Glomerular visceral epithelial cell (primary cell): ENCODE results near the gene ZFP1.

ENCODE experiments used
- DNase-seq: peaks from one replicate; pipeline ENCODE4 v3.0.0-alpha.2; 2016; ENCODE audit errors: extremely low spot score

ZFP1 gene

GRCh38 chr16:75112734-75113491 is 35.4 kb upstream of the ZFP1 start:
- no peak for DNase-seq

DNA sequence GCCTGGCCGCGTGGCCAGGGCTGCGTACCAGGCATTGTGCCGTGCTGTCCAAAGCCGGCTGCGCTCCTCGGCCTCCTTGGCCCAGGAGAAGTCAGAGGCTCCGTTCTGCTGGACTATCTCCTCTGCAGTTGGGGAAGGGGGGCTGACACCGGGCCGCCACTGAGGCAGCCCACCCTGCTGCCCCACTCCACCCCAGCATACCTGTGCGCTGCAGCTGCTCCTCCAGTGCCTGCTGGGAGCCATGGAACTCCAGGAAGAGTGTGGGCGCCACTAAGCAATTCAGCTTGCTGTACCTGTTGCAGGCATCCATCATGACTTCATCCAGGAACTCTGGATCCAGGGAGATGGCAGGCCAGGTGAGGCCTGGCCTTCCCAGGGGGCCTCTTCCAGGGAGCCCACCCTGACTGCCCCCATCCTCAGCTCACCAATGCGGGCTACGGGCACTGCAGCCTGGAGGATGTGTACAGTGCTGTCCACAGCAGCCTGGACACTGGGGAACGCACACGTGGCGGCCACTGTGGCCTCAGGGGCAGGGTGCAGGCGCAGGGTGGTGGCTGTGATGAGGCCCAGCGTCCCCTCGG is 34.7 kb upstream of the ZFP1 start:
- no peak for DNase-seq

DNA sequence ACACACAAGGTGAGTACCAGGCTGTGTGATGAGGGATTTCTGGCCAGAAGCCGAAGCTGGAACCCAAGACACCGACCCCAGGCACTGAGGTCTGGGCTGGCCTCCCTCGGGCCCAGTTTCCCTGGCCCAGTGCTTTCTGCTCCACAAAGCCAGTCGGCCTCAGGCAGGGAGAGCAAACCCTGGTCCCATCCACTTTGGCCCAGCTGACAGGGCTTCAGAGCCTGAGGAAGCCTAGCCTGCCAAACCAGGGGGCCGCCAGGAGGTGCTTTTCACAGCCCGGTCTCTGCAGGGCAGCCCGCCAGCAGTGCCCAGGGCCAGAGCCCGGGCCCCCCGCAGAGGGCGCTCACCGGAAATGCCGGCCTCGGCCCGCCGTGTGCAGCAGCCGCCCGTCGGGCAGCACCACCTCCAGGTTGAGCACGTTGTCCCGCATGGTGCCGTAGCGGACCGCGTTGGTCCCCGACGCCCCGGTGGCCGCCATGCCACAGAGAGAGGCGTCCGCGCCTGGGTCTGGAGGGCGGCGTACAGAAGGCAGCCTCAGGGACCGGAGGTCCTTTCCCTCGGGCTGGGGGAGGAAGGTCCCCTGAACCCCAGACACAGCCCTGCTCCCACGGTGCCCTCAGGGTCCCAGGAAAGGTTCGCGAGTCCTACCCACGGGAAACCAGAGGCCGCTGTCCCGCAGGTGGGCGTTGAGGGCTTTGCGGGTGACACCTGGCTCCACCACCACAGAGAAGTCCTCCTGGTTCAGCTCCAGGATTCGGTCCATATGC is 34.0 kb upstream of the ZFP1 start:
- no peak for DNase-seq

GRCh38 chr16:75114946-75115825 is 33.1 kb upstream of the ZFP1 start:
- DNase-seq, result no peak

DNA sequence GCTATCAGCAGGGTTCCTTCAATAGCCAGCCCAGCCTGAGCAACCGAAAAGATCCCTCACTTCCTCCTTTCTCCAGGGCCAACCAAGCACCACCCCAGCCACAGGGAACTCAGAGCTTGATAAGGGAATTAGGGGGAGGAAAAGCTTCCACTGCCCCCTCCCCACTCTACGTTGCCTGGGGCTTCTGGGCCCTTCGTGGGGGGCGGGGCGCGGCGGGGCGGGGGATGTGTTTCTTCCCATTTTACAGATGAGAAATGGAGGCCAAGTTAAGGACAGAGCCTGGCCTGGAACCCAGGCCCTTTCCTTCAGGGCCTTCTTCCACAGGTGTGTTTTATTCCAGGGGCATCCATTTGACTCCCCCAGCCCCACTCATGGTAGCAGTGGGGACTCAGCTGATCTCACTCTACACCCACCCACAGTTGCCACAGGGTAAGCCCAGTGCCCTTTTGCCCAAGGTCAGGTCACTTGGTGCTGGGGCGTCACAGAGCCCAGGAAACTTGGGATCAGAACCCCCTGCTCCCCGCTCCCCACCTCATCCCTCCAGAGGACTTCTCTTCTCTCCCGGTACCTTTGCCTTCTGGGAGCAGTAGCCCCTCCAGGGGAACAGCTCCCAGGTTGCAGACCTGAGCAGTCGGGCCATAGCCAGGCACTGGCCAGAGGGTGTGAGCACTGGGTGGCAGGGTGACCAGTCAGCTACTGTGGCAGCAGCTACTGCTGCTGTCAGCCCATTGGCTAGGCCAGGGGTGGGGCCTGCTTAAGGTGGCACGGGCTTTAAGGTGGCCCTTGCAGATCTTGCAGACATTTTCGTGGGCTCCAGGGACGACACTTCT is 32.0 kb upstream of the ZFP1 start, which contains the start of gene LDHD:
Gene LDHD (minus strand): TSS at position 700 of the 830 bp plus-strand sequence. CDS start 60 bp downstream, at position 640.
- DNase-seq, result peak; percentile 37

GRCh38 chr16:75116911-75117245 is 31.4 kb upstream of the ZFP1 start:
- DNase-seq, result no peak

- no peak for DNase-seq
Measured at GRCh38 chr16:75118943-75119539, 29.3 kb upstream of the ZFP1 start.

DNA sequence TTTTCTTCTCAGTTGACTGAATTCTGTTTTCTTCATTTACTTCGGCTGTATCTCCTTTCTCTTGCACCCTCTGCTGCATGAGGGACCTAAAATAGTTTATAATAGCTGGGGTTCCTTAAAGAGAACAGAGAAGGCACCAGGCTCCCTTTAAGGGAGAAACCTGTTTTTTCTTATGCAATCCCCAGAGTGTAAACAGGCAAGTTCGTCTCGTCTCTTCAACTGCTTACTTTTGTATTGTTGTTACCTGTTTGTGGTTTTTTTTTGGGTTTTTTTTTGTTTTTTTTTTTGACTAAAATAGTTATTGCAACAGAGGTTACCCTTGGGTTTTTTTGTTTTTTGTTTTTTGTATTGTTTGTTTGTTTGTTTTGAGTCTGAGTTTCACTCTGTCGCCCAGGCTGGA is 28.1 kb upstream of the ZFP1 start:
- no peak for DNase-seq

DNA sequence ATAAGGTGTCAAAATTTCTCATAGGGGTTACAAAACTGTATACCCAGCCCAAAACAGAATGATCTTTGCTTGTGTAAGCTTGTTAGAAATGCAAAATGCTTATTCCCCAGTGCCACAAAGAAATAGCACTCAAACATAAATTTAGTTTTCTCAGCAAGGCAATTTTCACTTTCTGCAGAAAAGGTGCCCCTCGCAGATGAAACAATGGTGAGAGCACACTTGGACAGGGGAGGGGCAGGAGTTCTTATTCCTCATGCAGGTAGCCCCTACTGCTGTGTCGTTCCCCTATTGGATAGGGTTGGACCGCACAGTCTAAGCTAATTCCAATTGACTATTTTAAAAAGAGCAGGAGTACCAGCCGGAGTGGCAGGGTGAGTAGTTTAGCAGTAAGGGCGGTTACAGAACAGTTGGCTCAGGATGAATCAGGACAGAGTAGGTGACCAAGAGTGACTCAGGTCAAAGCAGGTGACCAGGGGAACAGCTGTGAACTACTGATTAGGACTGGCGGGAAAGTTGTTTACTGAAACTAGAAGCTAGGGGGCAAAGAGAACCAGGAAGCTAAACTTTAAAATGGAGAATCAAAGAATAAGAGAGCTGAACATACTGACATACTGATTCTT is 26.3 kb upstream of the ZFP1 start:
- DNase-seq, result no peak

GRCh38 chr16:75122609-75123008 is 25.7 kb upstream of the ZFP1 start:
- DNase-seq, result no peak

DNA sequence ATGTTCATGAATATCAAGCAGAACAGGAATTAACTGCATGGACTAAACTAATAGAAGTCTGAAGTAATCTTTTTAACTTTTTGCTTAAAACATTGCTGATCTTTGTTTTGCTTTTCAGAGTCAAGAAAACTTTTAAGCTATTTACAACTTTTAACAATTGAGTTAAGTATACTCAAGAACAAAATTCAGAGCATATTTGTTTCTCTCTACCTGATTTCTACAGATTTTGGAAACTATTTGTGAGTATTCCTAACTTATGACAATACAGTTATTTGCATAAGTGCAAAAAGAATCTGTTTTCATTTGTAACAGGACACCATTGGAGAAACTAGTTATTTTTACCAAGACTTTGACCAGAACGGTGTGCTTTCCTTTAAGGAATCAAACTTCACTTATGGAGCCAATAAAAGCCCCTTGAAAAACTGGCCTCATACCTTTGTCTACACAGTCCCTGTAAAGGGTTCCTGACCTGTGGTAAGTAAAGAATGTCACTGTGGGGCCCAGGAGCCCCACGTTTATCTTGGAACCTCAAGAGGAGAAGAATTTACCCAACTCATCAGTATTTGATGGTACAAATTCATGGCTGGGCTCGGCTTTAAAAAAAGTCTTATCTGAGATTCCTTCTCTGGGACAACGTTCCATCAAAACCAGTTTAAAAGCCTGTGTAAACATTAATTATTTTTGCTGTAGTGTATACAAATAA is 20.5 kb upstream of the ZFP1 start:
- DNase-seq, result no peak

GRCh38 chr16:75129421-75130149 is 18.7 kb upstream of the ZFP1 start:
- peak; percentile 30 for DNase-seq

DNA sequence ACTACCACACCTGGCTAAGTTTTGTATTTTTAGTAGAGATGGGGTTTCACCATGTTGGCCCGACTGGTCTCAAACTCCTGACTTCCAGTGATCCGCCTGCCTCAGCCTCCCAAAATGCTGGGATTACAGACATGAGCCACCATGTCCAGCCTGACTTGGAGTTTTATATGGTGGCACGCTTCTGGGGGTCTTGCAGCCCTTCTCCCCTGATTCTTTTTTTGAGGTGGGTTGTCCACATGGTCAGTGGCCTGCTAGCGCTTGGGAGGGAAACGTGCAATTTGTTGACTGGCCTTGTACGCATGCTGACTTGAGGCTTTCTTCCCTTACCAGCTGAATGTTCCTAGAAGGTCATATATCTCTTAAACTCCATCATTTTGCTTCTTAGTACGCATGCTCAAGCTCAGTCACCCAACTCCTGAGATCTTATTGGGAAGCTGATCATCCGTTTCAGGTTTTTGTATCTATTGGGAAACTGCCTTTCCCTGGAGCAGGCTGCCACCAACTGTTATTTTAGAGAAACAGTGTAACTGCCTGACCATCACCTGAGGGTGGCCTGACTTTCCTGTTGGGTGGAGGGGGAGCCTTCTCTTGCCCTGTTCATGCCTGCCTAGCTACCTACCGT is 18.1 kb upstream of the ZFP1 start:
- DNase-seq, result no peak

DNA sequence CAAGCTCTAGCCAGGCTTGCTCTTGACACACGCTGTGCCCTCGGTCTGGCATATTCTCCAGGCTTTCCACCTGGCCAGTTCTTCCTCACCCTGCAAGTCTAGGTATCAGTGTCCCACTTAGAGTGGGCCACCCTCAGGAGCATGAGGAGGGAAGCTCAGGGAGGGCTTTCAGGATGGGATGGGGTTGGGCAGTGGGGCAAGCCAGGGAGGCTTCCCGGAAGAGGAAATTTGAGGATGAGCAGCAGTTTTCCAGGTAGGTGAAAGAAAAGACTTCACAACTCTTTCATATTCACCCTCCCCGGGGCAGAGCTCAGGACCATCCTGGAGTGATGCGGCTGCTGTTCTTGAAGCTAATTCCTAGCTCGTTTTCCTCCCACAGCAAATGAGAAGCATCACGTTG is 17.2 kb upstream of the ZFP1 start:
- no peak for DNase-seq

GRCh38 chr16:75138233-75138632 is 10.1 kb upstream of the ZFP1 start:
- DNase-seq, result no peak

GRCh38 chr16:75138636-75139035 is 9.7 kb upstream of the ZFP1 start:
- no peak for DNase-seq

DNA sequence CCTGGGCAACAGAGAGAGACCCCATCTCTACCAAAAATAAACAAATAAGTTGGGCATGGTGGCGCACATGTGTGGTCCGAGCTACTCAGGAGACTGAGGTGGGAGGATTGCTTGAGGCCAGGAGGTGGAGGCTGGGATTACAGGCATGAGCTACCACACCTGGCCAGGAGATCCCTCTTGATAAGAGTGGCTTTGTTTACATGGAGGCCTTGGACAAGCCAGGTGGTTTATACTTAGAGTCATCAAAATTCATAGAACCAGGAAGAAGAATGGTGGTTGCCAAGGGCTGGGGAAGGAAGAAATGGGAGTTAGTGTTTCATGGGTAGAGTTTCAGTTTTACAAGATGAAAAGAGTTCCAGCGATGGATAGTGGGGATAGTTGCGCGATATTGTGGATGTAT is 8.8 kb upstream of the ZFP1 start:
- no peak for DNase-seq

- DNase-seq, result no peak
Measured at GRCh38 chr16:75143941-75144340, 4.4 kb upstream of the ZFP1 start.

DNA sequence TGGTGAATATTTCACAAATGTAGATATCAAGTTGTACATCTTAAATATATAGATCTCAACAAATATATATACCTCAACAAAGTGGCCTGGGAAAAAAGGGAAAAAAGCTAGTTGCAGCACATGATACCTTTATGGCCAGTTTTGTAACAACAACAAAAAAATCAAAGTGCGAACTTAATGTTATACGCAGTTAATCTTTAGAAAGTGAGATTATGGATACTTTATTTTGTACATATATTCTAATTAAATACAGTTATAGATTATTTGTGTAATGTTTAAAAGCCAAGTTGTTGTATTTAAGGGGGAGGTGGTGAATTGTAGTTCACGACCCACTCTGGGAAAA is 385 bp upstream of the ZFP1 start:
- DNase-seq, result no peak
